Umbilical cord (tissue), 2 donors: Measurements from ENCODE around the gene ENTPD8. TPM values are rescaled to one million over a fixed set of nuclear protein-coding genes. Genes with fewer than 3 reads are reported as not detected.
"Not testable (repeated sequence)": the region's sequence is repeated elsewhere in the genome, so short reads cannot be mapped to it uniquely, and the experiment has no call there.

Experiments used
- DNase-seq: peaks from one replicate; pipeline ENCODE4 v3.0.0-alpha.2; 2015; ENCODE audit warnings: low spot score
- total RNA-seq: library from RNA; depleted of rRNA; stranded (reverse); fragments of >200 nt; gene quantifications from one replicate; pipeline ENCODE4 v1.2.3, GENCODE V29; 2014; ENCODE audit warnings: low replicate concordance; ENCODE audit not compliant: insufficient read depth

Gene ENTPD8
- total RNA-seq, 1 donor from 2014 or later = not detected

DNA sequence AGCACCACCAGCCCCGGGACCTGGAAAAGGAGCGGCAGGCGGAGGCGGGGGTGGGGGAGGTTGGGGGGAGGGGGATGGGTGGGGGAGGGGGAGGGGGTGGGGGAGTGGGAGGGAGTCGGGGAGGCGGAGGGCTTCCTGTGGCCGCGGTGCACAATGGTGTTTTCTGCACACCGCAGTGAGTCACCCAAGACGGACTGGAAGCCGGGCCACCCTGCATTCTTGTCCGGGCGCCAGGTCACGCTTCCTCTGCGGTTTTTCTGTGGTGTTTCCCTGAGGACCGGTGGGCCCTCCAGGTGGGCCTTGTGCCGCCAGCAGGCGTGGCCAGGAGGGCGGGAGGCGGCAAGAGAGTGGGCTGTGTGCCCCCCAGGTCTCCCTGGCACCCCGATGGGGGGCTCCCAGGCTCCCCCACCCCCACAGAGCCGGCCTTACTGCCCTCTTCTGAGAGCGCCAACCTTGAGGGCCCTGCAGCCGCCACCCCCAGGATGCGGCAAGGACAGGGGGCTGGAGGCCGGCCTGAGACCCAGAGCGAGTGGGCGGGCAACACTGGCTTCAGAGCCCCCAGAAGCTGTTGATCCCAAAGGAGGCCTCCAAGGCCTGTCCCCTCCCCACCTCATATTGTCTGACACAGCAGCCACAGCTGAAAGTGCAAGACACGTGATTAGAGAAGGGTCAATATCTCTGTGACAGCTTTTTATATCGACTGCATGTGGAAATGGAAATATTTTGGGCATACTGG lies 29.3 kb downstream of the ENTPD8 start:
- peak; percentile 19 for DNase-seq

DNA sequence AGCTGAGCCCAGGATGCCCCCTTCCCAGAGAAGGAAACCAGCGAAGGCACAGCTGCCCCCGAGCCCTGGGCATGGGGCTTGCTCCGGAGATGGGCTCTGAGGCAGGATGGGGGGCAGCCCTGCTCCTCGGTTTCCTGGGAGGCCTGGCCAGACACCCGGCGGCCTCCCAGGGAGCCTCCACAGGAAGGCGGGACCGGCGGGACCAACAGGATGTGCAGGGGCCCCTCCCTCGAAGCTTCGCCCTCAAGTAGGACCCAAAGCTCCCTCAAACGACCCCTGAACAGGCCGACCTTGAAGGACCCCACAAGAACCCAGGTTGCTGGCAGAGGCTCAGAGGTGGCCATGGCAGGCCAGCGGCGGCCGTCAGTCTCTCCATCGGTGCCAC lies 29.9 kb downstream of the ENTPD8 start:
- no peak for DNase-seq

DNA sequence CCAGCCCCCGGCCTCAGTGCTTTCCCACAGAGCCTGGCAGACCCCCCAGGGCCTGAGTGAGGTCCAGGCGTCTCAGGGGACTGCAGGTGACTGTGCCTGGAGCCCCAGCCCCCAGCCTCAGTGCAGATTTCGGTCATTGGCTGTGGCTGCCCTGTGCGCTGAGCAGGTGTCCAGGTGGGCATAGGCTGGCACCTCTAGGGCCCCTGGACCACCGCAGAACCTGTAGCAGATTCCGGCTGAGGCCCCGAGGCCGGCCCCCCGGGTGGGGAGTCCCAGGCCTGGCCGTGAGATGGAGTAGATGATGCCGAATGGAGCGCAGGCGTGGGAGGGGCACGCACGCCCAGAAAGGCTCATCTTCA lies 30.3 kb downstream of the ENTPD8 start:
- DNase-seq = no peak

DNA sequence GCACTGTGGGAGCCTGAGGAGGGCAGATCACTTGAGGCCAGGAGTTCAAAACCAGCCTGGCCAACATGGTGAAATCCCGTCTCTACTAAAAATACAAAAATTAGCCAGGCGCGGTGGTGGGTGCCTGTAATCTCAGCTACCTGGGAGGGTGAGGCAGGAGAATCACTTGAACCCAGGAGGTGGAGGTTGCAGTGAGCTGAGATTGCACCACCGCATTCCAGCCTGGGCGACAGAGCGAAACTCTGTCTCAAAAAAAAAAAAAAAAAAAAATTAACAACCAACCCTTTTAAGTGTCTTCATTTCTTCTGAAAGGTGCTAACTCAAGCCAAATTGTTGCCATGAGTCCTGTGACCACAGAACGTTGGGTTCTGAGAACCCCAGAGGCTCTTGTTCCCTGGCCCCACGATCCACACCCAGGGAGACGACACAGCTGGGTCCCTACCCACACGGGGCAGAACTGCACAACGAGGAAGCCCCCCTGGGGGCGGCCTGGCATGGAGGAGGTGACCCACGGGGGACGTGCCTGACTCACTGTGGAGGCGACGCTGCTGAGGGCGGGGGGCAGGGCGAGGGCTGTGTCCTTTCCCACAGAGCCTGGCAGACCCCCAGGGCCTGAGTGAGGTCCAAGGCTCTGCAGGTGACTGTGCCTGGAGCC lies 30.8 kb downstream of the ENTPD8 start:
- DNase-seq = not testable (repeated sequence)

DNA sequence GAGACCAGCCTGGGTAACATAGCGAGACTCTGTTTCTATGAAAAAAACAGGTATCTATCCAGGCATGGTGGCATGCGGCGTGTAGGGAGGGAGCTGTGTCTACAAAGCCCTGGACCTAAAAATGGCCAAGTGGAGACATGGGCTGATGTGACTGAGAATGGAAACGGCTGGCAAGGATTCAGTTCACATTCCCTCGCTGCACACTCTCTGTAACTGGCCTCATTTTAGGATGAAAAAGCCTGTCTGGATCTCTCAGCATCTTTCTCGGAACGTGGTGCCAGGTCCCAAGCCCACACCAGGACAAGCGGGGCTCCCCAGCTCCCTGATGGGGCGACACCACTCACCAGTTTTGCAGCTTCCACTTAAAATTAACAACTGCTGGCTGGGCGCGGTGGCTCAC lies 31.6 kb downstream of the ENTPD8 start:
- DNase-seq = no peak

DNA sequence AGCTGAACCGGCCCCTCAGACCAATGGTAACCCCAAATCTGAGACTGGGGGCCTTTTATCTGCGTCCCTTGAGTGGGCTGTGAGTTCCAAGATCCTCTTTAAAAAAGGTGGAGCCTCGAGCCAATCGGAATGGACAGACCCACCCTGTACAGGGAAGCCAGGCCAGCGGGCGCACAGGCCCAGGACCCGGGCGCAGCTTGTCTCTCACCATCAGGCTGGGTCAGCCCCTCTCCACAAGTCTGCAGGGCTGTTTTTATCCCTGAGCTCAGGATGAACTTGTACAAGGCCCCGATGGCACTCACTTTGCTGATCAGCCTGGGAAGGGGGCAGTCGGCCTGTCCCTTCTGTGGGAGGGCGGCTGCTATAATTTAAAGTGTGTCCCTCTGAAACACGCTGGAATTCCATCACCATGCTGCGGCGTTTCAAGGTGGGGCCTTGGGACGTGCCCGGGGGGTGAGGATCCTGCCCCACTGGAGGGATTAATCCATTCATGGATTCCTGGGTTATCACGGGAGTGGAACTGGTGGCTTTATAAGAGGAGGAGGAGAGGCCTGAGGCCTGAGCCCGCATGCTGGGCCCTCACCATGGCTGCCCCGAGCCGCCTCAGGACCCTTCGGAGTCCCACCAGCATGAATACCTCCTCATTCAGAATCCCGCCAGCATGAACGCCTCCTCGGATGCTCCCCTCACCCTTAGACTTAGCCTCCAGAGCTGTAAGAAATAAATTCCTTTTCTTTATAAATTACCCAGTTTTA lies 32.3 kb downstream of the ENTPD8 start:
- DNase-seq = no peak

DNA sequence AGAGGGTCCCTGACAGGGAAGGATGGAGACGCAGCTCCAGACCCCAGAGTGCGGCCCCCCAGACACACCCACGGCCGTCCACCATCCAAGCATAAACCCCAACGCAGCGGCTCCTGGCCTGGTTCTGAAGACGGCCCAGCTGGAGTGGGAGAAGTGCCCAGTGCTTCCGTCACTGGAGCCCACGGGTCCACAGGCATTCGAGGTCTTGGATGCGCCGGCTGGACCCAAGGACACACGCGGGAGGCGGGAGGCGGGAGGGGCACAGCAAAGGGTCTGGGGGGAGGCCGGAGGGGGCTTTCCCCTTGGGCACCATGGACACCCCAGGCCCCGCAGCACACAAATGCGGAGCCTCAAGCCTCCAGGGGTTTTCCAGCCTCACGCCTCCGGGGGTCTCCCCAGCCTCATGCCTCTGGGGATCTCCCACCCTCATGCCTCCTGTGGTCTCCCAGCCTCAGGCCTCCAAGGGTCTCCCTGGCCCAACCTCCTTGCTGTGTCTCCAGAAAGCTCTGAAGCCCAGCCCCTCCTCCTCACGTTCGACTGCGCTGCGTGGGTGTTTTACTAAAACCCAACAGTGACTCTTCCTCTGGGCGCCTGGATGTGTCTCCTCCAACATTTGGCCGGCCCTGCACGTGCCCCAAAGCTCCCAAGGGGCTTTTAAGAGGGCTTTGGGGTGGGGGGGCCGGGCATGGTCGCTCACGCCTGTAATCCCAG lies 33.4 kb downstream of the ENTPD8 start:
- DNase-seq = no peak

DNA sequence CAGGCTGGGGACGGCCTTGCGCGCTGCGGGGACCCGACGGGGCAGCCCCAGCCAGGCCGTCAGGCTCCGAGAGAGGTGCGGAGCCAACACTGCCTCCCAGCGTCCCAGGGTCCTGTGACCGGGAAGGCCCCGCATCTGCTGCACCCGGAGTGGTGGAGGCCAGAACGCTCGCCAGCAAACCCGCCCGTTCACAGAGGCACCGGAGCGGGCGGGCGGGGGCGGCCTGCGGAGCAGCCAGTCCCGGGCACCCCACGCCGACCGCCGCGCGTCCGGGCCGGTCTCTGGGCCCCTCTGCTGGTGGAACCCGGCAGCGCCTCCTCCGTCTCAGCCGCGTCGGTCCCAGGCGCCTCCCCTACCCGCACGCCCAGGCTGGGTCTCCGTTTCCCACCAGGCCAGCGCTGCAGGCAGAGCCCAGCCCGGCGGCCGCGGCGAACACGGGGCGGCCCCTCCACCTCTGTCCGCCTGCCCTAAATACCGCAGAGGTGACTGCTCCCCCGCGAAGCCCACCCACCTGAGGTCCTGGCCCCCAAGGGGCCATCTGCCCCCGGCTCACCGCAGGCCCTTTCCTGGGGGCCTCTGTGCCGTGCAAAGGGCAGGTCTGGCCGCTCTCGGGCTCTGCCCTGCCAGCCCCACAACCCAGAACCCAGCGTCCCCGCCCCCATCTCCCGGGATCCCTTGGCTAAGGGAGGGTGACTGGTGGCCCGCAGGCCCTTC lies 34.1 kb downstream of the ENTPD8 start:
- peak; percentile 55 for DNase-seq

DNA sequence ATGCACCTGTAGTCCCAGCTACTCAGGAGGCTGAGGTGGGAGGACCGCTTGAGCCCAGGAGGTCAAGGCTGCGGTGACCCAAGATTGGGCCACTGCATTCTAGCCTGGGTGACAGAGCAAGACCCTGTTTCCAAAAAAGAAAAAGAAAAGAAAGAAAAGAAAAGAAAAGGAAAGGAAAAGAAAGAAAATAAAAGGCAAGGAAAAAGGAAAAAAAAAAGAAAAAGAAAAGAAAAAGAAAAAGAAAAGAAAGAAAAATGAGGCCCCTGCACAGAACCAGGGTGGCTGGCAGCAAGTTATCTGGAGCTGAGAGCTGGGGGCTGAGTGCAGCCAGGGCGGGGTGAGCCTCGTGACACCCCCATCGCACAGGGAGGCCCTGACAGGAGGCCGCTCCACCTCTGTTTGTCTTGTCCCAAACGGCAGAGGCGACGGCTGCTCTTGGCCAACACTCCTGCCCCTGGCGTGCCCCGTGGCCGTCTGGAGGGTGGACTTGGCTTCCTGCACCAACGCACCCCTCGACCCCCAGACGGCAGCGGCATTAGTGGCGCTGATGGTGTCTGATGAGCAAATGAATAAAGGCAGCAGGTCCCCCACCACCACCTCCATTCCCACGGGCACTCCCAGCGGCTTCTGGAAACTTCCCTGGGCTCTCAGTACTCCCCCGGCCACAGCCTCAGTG lies 34.9 kb downstream of the ENTPD8 start:
- no peak for DNase-seq

DNA sequence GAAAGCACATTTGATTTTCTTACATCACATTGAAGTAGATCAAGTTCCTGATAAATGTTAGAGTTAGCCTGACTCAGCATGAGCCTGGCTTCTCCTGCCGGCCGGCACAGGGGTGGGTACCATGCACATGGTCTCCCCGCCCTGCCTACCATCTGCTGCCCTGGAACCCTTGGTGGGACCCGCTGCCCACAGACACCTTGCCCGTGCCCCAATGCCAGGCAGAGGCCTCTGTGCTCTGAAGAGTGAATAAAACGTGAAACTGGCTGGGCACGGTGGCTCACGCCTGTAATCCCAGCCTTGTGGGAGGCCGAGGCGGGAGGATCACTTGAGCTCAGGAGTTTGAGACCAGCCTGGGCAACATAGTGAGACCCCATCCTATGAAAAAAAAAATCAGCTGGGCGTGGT lies 35.5 kb downstream of the ENTPD8 start:
- no peak for DNase-seq

DNA sequence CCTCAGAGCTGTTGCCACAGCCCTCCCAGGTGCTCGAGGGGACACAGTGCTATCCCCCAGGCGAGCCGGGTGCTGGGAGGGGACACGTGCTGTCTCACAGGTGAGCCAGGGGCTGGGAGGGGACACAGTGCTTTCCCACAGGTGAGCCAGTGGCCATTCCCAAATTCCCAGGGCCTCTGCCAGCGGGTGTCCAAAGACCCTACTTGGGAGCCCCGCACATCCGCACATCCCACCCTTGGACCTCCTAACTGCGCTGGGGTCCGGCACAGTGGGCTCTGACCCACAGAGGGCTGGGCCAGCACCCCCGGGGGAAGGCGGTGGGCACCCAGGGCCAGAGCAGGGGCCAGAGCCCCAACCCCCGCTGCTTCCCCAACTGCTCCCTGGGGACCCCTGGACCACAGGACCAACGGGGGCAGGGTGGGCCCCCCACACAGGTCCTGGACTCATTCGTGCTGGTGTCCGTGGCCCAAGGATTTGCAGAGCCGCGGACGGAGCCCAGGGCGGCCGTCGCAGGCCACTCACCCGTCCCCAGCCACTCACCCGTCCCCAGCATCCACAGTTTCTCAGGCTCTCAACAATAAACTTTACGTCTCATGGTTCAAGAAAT lies 36.1 kb downstream of the ENTPD8 start:
- no peak for DNase-seq

DNA sequence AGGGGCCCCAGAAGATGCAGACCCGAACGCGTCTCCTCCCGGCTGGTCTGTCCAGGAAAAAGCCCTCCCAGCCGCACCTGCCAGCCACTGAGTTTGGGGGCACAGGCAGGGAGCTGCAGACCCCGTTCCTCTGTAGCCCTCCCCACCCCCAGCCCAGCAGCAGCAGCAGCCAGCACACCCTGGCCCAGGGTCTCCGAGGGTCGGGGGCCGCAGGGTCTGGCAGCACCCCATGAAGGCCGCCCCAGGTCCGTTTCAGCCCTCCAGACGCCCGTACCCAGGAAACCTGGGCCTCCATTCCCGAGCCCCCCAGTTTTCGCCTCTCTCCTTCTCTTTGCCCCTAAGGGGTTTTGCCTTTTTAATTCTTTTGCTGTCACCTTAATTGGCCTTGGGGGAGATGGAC lies 37.9 kb downstream of the ENTPD8 start:
- DNase-seq = no peak

DNA sequence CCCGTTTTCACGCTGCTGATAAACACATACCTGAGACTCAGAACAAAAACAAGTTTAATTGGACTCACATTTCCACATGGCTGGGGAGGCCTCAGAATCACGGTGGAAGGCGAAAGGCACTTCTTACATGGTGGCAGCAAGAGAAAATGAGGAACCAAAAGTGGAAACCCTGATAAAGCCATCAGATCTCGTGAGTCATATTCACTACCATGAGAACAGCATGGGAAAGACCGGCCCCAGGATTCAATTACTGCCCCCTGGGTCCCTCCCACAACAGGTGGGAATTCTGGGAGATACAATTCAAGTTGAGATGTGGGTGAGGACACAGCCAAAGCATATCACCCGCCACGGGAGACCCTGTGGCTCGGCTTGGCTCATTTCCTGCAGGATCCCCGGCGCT lies 38.4 kb downstream of the ENTPD8 start:
- DNase-seq = no peak

DNA sequence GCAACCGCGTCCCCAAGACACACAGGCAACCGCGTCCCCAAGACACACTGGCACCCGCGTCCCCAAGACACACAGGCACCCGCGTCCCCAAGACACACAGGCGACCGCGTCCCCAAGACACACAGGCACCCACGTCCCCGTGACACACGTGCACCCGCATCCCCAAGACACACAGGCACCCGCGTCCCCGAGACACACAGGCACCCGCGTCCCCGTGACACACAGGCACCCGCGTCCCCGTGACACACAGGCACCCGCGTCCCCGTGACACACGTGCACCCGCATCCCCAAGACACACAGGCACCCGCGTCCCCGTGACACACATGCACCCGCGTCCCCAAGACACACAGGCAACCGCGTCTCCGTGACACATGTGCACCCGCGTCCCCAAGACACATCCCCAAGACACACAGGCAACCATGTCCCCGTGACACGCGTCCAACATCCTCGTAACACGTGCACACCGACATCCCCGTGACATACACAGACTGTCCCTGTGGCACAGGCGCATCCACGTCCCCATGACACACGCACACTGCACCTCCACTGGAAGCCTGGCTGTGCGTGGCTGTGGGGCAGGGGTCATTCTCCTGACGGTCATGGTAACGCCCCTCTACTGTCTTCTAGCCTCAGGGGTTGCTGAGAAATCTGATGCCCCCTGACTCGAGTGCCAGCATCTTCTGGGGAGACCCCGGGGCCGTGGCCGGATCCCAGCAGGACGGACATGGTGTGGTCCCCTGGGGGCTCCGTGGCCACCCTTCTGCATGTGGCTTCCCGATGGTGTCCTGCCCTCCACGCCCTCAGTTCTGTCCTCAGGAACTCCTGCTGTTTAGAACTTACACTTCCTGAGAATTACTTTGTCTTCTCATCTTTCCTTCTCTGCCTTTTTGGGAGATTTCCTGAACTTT lies 42.3 kb downstream of the ENTPD8 start:
- no peak for DNase-seq

DNA sequence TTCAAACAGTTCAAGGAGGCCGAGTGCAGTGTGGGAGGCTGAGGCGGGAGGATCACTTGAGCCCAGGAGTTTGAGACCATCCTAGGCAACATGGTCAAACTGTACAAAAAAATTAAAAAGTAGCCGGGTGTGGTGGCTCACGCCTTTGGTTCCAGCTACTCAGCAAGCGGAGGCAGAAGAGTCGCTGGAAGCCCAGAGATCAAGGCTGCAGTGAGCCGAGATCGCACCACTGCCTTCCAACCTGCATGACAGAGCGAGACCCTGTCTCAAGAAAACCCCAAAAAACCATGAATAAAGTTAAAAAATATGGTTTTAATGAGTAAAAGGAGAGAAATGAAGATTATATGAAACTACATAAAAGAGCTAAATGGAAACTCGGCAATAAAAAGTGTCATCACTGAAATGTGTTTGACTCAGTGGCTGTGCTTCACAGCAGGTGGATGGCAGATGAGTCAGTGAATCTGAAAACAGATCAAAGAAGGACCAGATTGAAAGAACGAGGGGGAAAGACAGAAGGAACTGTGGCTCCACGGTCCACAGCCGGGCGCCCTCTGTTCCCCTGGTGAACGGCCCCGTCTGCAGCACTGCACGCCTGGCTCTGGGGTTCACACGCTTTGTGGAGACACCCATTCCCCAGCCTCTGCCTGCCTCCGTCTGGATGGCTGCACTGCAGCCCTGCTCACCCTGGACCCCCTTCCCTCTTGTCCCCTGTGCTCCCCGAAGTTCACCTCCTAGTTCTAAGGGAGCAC lies 43.3 kb downstream of the ENTPD8 start:
- DNase-seq = no peak

DNA sequence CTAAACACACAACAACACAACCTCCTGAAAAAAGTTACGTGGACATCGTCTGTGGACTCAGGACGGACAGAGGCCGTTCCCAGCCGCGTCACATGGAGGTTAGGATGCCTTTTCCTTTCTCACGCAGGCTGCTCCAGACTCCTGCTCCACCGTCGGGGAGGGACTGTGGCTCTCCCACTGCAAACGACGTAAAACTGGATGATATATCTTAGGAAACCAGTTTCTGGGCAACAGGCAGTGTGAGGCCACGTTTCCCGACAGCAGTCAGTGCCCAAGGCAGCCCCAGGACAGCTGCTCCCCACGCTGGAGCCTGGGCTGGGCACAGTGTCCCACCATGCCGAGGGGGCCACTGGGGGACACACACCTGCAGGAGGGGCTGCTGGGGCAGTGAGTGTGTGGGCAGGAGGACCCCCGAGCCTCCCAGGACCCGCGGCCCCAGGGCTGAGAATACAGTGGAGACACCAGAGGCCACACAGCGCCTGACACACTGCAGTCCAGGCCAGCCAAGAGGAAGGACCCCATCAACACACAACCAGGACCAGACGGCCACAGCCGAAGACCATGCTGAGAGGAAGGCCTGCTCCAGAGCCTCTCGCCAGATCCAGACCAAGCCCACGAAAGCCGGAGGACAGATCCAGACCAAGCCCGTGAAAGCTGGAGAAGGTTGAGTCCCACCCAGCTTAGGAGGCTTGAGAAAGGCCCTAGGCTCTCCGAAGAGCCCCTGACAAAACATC lies 44.4 kb downstream of the ENTPD8 start:
- no peak for DNase-seq

DNA sequence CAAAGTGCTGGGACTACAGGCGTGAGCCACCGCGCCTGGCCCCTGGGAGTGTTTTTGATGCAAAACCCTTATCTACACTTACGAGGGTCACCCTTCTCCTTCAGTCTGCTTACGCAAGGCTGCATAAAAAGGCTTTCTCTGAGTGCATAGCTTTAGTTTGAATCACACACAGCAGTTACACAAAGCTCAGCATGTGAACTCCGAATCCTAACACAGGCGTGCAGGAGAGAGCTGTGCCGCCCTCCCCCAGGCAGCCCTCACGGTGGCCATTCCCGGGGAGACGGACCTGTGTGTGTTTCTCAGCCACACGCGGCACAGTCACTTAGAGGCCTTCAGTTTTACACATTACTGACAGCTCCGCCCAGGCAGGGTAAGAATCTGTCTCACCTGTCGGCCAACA lies 44.9 kb downstream of the ENTPD8 start:
- no peak for DNase-seq

DNA sequence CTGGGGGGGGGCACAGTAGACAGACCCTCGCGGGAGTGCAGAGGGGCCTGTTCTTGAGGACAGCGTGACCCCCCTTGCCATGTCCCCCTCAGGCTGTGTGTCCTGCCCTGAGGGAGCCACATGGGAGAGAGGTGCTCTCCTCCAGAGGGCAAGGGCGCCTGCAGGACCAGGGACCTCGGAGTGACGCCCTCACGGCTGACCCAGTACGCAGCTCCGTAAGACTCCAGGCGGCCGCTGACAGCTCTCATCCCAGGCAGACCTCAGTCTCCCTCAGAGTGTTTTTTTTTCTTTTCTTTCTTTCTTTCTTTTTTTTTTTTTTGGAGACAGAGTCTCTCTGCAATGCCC lies 45.5 kb downstream of the ENTPD8 start:
- DNase-seq = no peak
